Right cardiac atrium (tissue), 5 donors: ENCODE data around the gene CLEC16A. TPM values are rescaled to one million over a fixed set of nuclear protein-coding genes. Genes with fewer than 3 reads are reported as not detected.

Source experiments
- ATAC-seq, 2 donors: fragments of 200-7000 bp; cut with Tn5 transposase; one replicate each; pipeline versions ENCODE4 v1.8.0 to v1.9.1; 2020; ENCODE audit warnings: moderate library complexity in 2 of 2, mild to moderate bottlenecking in 1 of 2
- DNase-seq, 3 donors: peaks; one replicate each; pipeline ENCODE4 v3.0.0-alpha.2; 2020
- H3K27ac ChIP-seq: one replicate; pipeline ENCODE4 v1.5.1; 2013; ENCODE audit warnings: mild to moderate bottlenecking, low read length, control low read depth, moderate library complexity
- H3K27me3 ChIP-seq: one replicate; pipeline ENCODE4 v1.6.1; 2013; ENCODE audit not compliant: control insufficient read depth, insufficient read depth
- H3K4me1 ChIP-seq: one replicate; pipeline ENCODE4 v1.6.1; 2013; ENCODE audit warnings: low read length; ENCODE audit not compliant: control insufficient read depth, insufficient read depth
- H3K4me3 ChIP-seq: one replicate; pipeline ENCODE4 v1.5.1; 2013; ENCODE audit warnings: low read length, control low read depth
- H3K9me3 ChIP-seq: one replicate; pipeline ENCODE4 v1.6.1; 2013; ENCODE audit warnings: low read length; ENCODE audit not compliant: control insufficient read depth
- WGBS: extraction: QIAGEN DNeasy Blood & Tissue Kit; methylation state at CpG from one replicate; pipeline ENCODE4 v1.1.7; 2013; 5-methylcytosine and 5-hydroxymethylcytosine counted together
- intact Hi-C, 4 donors: fragments of 100-400 bp; cut with DNase I; formaldehyde crosslinking; loops; one replicate each; pipeline versions ENCODE4 v1.11.0 to v1.14.0; 2022 to 2023
- polyA plus RNA-seq: library from polyadenylated mRNA; stranded (reverse); fragments of 200-250 nt; gene quantifications from one replicate; pipeline ENCODE4 v1.2.3, GENCODE V29; 2013
- total RNA-seq, 4 donors: library from RNA; stranded (reverse); fragmentation: NEBNext Ultra II Directional; extraction: Animal tissue kit (Norgen Biotek cat#: 25700); gene quantifications; one replicate each; pipeline ENCODE4 v1.2.1, GENCODE V29; 2021
- donor health status: healthy with polysubstance abuse.
- donor health status: DM: no; HTN: yes; CAD: no.
- donor health status: DM: no; HTN: no; CAD: no.
- donor health status: DM: no; HTN: yes; CAD: no; lungs with severe emphysema.
- donor health status: DM: yes; HTN: yes; CAD: no.

CLEC16A gene
- total and polyA plus RNA-seq, 5 donors = 14.9 to 31.5 (median 29.2) TPM

DNA sequence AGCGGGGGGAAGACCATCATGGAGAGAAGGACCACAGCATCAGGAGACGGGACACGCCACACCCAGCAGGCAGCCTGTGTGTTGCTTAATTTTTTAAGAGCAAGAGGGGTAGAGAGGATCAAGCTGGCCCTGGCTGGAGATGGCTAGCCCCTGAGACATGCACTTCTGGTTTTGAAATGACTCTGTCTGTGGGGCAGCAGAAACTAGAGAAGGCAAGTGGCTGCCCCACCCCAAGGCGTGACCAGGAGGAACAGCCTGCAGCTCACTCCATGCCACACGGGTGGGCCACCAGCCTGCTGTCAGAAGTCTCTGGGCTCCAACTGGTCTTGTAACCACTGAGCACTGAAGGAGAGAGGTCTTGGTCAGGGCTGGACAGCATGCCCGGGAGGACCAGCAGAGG is 236.1 kb downstream of the CLEC16A start:
- no peak overlapping the region for H3K4me3 ChIP-seq
- no peaks in the 10 kb centered on the region for H3K9me3 ChIP-seq
- ATAC-seq = peak in 1 of 2 donors; percentile 9
- intact Hi-C loops = no loop called here
- no peak overlapping the region for H3K27ac ChIP-seq
- WGBS = 88% methylated on average over 6 of the region's 6 CpGs
- H3K4me1 ChIP-seq = no peaks in the 10 kb centered on the region
- no peak for DNase-seq
- no peaks in the 10 kb centered on the region for H3K27me3 ChIP-seq

DNA sequence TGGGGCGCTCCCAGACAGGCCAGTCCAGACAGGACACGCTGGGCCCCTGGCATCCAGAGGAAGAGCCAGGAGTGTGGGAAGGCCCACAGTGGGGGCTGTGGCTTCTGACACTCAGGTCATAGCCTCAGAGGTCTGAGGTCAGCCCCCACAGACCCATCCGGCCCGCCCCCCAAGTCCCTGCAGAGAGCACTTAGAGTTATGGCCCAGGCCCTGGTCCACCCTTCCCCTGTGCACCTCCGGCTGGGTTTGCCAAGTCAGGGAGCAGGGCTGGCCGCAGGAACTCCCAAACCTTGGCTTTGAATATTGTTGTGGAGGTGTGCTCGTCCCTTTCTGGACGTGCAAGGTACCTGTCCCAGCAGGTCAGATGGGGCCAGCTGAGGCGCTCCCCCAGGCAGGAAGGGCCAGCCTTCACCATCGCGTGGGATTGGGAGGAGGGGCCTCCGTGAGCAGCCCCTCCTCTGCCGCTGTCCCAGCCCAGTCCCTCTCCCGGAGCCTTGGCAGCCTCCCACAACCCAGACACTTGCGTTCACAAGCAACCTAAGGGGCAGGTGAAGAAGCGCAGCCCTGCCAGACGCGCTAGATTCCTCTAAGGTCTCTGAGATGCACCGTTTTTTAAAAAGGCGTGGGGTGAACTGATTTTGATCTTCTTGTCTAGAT is 237.0 kb downstream of the CLEC16A start:
- 90% methylated on average over 20 of the region's 20 CpGs for WGBS
- Histone ChIP-seq H3K9me3 (no peaks in the 10 kb centered on the region), H3K4me3 (no peak overlapping the region), H3K27ac (no peak overlapping the region), H3K4me1 (no peaks in the 10 kb centered on the region), H3K27me3 (no peaks in the 10 kb centered on the region)
- ATAC-seq (no peak), DNase-seq (no peak)
- intact Hi-C loops = no loop called here

DNA sequence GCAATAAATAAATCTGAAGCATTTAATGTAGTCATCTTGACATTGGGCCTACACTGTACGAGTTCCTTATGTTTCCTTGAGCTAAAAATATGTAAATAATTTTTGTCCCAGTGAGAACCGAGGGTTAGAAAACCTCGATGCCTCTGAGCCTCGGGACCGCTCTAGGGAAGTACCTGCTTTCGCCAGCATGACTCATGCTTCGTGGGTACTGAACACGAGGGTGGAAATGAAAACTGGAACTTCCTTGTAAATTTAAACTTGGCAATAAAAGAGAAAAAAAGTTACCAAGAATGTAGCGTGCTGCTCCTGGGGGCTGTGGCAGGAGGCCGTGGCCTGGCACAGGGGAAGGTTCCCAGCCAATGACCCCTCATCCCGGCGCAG is 237.5 kb downstream of the CLEC16A start:
- DNase-seq (no peak), ATAC-seq (no peak)
- Histone ChIP-seq H3K4me1 (no peaks in the 10 kb centered on the region), H3K4me3 (no peak overlapping the region), H3K27me3 (no peaks in the 10 kb centered on the region), H3K27ac (no peak overlapping the region), H3K9me3 (no peaks in the 10 kb centered on the region)
- 75% methylated on average over 12 of the region's 12 CpGs for WGBS
- intact Hi-C loops = no loop called here

DNA sequence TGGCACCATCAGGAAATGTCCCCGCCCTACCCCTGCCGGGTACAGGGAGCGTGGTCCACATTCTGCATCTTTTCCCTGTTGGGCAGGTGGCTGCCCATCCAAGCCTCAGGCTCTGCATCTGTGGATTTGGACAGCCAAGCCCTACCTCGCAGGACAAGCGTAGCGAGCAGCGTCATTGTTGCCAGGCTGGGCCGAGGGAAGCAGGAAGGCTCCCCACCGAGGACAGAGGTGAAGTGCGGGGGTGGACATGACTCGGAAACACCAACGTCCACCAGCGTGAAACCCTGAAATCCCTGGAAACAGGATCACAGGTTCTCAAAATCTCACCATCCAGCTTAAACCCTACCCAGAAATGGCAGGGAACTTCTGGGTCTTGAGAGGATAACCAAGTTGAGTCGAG is 238.0 kb downstream of the CLEC16A start:
- intact Hi-C loops = no loop called here
- Histone ChIP-seq H3K4me3 (no peak overlapping the region), H3K27me3 (no peaks in the 10 kb centered on the region), H3K27ac (no peak overlapping the region), H3K4me1 (no peaks in the 10 kb centered on the region), H3K9me3 (no peaks in the 10 kb centered on the region)
- ATAC-seq = no peak
- 88% methylated on average over 14 of the region's 14 CpGs for WGBS
- DNase-seq = no peak

DNA sequence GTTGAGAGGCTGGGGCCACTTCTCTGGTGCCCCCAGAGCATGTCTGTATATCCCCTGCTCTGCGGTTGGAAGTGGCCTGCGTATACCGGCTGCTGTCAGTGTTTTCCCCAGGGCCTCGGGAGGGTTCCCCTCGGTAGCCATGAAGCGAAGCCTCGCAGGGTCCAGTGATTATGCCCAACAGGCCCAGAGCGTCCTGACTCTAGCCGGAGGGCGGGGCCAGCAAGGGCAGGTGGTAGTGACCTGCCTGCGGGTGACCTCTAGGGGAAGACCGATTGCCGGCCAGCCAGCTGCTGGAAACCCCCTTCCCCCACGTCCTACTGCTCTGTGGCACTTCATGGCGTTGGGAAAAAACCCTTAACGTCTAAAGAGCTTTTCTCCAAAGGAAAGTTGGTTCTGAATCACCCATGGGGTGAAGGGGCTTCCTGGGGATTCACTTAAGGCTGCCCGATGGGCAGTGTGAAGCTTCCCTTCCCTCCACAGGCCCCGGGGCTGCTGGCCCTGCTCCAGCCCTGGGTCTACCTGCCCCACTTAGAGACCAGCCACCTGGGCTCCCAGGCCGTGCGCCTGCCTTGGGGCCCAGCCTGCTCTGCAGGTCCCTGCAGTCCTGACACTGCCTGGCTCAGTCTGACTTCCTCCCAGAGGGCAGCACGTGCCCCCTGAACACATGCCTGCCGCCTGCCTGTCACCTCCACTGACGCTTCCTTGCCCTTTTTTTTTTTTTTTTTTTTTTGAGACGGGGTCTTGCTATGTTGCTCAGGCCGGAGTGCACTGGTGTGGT is 238.9 kb downstream of the CLEC16A start:
- H3K4me1 ChIP-seq = no peaks in the 10 kb centered on the region
- H3K27ac ChIP-seq = no peak overlapping the region
- H3K9me3 ChIP-seq = no peaks in the 10 kb centered on the region
- no peaks in the 10 kb centered on the region for H3K27me3 ChIP-seq
- DNase-seq (no peak), ATAC-seq (no peak)
- intact Hi-C loops = no loop called here
- no peak overlapping the region for H3K4me3 ChIP-seq
- WGBS = 87% methylated on average over 25 of the region's 25 CpGs

DNA sequence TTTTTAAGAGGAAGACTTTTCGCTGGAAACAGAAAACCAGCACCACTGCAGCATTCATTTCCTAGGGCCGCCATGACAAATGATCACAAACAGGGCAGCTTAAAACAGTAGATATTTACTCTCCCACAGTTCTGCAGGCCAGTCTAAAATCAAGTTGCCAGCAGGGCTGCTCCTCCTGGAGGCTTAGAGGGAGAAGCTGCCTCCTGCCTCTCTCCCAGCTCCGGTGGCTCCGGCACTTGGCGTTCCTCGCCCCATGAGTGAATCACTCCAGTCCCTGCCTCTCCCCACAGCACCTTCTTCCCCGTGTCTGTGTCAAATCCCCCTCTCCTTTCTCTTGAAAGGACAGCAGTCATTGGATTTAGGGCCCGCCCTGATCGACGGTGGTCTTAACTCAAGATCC is 239.6 kb downstream of the CLEC16A start:
- ATAC-seq (no peak), DNase-seq (no peak)
- intact Hi-C loops = no loop called here
- Histone ChIP-seq H3K27me3 (no peaks in the 10 kb centered on the region), H3K9me3 (no peaks in the 10 kb centered on the region), H3K27ac (no peak overlapping the region), H3K4me1 (no peaks in the 10 kb centered on the region), H3K4me3 (no peak overlapping the region)
- WGBS = 93% methylated on average over 10 of the region's 10 CpGs

DNA sequence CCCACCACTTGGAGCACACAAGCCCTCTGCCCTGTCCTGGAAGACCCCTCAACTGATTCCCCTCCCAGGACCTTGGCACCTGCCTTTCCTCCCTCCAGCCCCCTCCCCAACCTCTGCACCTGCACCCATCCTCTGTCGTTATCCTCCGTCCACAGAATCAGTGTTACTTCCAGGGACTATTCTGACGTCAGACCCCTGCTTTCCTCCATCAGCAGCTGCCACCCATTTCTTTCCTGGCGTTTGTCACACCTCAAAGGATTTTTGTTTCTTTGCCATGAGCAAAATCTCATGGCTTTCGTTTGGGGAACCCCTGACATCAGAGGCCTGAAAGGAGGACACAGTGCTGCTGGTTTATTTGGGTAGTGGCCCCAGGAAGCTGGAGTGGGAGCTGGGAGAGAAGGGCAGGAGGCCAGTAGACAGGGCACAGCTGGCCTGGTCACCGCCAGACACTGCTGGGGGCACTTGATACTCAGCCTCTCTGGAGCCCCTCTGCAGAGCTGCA is 243.2 kb downstream of the CLEC16A start:
- Histone ChIP-seq H3K27ac (no peak overlapping the region), H3K4me1 (no peaks in the 10 kb centered on the region), H3K4me3 (no peak overlapping the region), H3K27me3 (no peaks in the 10 kb centered on the region), H3K9me3 (no peaks in the 10 kb centered on the region)
- peak in 1 of 3 donors; percentile 8 for DNase-seq
- 58% methylated on average over 6 of the region's 6 CpGs for WGBS
- no peak for ATAC-seq
- intact Hi-C loops = no loop called here

DNA sequence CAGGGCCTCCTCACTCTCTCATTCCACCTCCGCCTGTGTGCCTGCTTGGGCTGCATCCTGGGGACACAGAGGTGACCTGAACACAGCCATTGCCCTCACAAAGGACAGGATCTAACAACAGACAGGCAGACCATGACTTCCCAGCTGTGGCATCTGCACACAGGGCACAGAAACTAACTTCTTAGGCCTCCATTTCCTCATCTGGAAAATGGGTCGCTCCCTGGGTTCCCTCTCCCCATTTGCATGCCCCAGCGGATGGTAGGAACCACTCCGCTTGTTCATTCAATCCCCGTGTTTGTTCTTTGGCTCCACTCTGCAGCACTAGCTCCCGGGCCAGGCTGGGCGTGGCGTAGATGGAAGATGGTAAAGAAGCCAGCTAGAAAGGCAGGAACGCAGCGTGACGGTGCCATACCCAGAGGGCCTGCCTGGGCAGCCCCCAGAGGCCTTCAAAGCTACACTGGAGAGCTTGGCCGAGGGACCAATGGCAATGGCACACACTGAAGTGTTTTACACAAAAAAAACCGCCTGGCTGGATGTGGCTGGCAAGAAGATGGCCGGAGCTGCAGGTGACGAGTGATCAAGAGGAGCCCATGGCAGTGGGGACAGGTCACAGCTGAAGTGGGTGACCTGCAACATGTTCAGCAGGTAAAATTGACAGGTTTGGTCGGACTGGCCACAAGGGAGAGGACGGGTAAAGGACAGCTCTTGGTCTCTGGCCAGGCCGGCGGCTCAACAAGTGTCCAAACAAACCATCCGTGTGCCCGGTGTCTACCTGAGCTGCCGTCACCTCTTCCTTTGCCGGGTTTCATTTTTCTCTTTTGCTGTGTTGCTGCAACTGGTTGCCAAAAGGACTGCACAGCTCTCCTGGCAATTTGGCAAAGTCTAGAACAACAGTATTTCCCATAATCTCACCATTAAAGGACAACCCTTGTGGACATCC is 244.7 kb downstream of the CLEC16A start:
- WGBS = 87% methylated on average over 23 of the region's 23 CpGs
- H3K4me3 ChIP-seq = no peak overlapping the region
- peak in 1 of 3 donors; percentile 31 for DNase-seq
- H3K4me1 ChIP-seq = no peaks in the 10 kb centered on the region
- no peak overlapping the region for H3K27ac ChIP-seq
- intact Hi-C loops = no loop called here
- H3K9me3 ChIP-seq = no peaks in the 10 kb centered on the region
- H3K27me3 ChIP-seq = no peaks in the 10 kb centered on the region
- no peak for ATAC-seq

DNA sequence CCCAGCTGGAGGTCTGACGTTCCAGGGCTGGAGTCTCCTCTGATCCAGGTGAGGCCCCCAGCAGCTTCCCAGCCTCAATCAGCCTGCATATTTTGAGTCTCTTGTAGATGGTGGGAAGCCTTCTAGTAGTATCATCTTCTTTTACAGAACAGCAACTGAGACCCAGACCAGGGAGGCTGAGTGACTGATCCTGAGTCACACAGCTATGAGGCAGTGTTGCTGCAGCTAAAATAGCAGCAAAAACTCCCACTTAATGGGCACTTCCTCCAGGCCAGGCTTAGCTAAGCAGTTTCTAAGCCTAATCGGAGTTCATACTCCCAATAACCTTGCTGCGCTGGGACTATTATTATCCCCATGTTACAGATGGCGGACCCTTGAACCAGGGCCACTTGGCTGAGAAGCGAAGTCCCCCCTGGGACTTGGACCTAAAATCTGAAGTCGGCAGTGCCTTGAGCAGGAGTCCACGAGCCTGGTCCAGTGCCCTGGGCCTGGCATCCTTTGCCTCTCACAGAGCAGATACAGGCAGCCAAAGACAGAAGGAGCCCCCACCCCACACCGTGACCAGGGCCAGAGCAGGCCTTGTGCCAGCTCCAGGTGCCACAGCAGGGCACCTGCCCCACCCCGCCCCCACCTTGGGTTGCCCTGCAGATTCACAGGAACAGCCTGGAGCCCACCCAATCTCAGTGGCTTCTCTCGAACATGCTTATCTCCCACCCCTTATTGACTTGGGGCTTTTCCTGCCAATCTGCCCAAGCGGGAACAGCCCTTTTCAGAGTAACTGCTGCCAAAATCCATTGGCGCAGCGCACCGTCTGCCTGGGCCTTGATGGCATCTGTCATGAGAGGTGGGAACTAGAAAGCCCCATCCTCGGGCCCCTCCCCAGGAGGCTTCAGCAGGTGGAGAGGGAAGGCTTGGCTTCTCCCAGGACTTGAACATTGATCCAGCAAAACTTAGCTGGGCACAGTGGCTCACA is 246.5 kb downstream of the CLEC16A start:
- Histone ChIP-seq H3K27me3 (no peaks in the 10 kb centered on the region), H3K4me1 (no peaks in the 10 kb centered on the region), H3K4me3 (no peak overlapping the region), H3K9me3 (no peaks in the 10 kb centered on the region), H3K27ac (no peak overlapping the region)
- intact Hi-C loops = no loop called here
- DNase-seq = no peak
- WGBS = 72% methylated on average over 15 of the region's 15 CpGs
- ATAC-seq = no peak

DNA sequence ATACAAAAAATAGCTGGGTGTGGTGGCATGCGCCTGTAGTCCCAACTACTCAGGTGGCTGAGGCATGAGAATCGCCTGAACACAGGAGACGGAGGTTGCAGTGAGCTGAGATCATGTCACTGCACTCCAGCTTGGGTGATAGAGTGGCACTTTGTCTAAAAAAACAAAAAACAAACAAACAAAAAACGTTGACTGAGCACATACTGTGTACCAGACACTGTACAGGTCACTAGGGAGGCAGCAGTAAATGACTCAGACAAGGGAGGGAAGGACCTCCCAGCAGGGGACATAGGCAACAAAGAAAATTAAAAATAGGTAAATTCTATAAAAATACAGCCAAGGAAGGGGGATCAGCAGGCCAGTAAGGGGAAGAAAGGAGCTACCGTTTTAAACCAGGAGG is 247.3 kb downstream of the CLEC16A start:
- no peak for DNase-seq
- no peak for ATAC-seq
- Histone ChIP-seq H3K27me3 (no peaks in the 10 kb centered on the region), H3K4me3 (no peak overlapping the region), H3K4me1 (no peaks in the 10 kb centered on the region), H3K9me3 (no peaks in the 10 kb centered on the region), H3K27ac (no peak overlapping the region)
- intact Hi-C loops = no loop called here
- 73% methylated on average over 5 of the region's 5 CpGs for WGBS
